Tibial artery (tissue), 4 donors: ENCODE data around the gene HIVEP1.

Experiments
- DNase-seq, 2 donors: peaks; one replicate each; pipeline ENCODE4 v3.0.0-alpha.2; 2019
- H3K27ac ChIP-seq, 2 donors: fragments of 200-600 bp; sonication (generic) in 1 of 2; 1 replicate in 1 of 2; 2 replicates in 1 of 2; pipeline ENCODE4 v1.5.1; 2018 to 2019; ENCODE audit warnings: mild to moderate bottlenecking in 1 of 2
- H3K27me3 ChIP-seq, 2 donors: fragments of 200-600 bp; sonication (generic) in 1 of 2; one replicate each; pipeline versions ENCODE4 v1.5.1 to v1.6.0; 2016 to 2019
- H3K36me3 ChIP-seq, 3 donors: fragments of 200-600 bp; sonication (generic) in 2 of 3; one replicate each; pipeline ENCODE4 v1.5.1; 2016 to 2019; ENCODE audit warnings: mild to moderate bottlenecking in 2 of 3
- H3K4me1 ChIP-seq, 4 donors: fragments of 200-600 bp; sonication (generic) in 2 of 4; 1 replicate in 3 of 4; 2 replicates in 1 of 4; pipeline ENCODE4 v1.5.1; 2016 to 2019
- H3K4me3 ChIP-seq, 2 donors: fragments of 200-600 bp; sonication (generic) in 1 of 2; 1 replicate in 1 of 2; 2 replicates in 1 of 2; pipeline ENCODE4 v1.5.1; 2018 to 2019; ENCODE audit warnings: mild to moderate bottlenecking in 2 of 2
- H3K9me3 ChIP-seq, 3 donors: fragments of 200-600 bp; sonication (generic) in 1 of 3; one replicate each; pipeline ENCODE4 v1.5.1; 2016 to 2019
- CTCF ChIP-seq, 2 experiments: fragments of 200-600 bp in 1 of 2; fragments of 450-650 bp in 1 of 2; IDR thresholded peaks; one replicate each; pipeline ENCODE4 v1.5.1; 2017 to 2019; ENCODE audit warnings: antibody characterized with exemption in 2 of 2, mild to moderate bottlenecking in 1 of 2, moderate library complexity in 1 of 2
- intact Hi-C: fragments of 100-400 bp; cut with DNase I; formaldehyde crosslinking; loops from one replicate; pipeline ENCODE4 v1.15.0; 2023; ENCODE audit warnings: low total_unique reads

The HIVEP1 gene

DNA sequence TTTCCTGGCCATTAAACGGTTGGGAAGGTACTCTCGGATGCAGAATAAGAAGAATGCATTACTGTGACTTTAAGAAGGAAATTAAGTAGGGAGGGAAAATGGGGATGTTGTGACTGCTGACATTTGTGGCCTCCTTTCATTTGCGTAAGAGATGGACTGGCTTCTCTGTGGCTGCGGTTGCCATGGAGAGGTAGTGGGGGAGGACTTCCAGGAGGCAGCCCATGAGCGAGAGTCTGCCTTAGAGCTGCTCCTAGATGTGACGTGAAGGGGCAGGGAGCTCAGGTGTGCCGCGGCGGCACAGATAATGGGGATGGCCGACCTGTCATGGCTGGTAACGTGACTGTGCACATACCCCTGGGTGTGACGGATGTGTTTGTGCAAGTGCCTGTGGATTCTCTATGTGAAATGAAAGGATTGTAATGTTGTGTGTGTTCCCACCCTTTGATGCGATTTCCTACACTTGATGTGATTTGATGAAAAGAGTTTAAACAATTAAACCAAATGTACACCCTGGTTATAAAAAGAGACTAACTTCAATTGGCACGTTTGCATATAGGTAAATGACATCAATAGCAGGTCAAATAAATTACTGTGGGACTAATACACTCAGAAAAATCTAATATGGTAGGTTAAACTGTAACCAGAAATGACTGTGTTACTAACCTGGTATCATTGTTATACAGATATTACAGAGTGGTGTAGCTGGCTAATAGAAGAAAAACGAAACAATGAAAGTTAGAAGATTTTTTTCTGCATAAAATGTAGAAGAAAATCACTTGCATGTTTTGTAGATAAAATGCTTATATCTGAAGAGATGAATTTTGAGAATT, 48.9 kb downstream of the HIVEP1 start:
- no peak for TF ChIP-seq CTCF (IDR thresholded peaks at IDR 0.05)
- Histone ChIP-seq H3K27ac (no peak overlapping the region), H3K36me3 (no peaks in the 10 kb centered on the region), H3K9me3 (no peaks in the 10 kb centered on the region), H3K4me3 (no peak overlapping the region), H3K27me3 (no peaks in the 10 kb centered on the region), H3K4me1 (peaks cover 0 to 13% (median 2%) of the 10 kb centered on the region in 4 donors)
- DNase-seq, result peak; percentile 67 to 72
- intact Hi-C loops, result no loop called here

- H3K4me3 ChIP-seq, result no peak overlapping the region
- intact Hi-C loops, result no loop called here
- no peak for DNase-seq
Measured at GRCh38 chr6:12062605-12063004, 50.5 kb downstream of the HIVEP1 start.

DNA sequence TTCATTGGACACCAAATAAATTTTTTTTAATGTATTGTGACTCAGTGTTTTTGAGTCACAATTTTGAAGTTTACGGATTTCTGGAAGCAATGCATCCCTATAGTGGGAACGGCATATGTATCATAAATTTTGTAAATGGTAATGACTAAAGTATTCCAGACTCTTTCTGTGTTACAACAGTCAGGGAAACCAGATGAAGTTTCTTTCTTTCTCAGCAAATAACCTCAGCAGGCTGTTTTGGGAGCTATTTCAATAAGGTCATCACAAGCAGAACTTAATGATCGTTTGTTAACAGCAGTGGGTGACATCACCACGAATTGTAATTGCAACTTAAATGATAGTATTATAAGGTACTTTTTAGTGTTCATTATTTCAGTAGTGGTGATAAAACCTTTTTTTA, 52.0 kb downstream of the HIVEP1 start:
- DNase-seq, result no peak
- H3K27me3 ChIP-seq, result no peaks in the 10 kb centered on the region
- no peaks in the 10 kb centered on the region for H3K9me3 ChIP-seq
- H3K27ac ChIP-seq, result no peak overlapping the region
- peaks cover 0 to 10% (median 4%) of the 10 kb centered on the region in 4 donors for H3K4me1 ChIP-seq
- intact Hi-C loops, result no loop called here
- no peak overlapping the region for H3K4me3 ChIP-seq
- H3K36me3 ChIP-seq, result no peaks in the 10 kb centered on the region
- no peak for TF ChIP-seq CTCF (IDR thresholded peaks at IDR 0.05)

More at GRCh38 chr6:12062605-12063004, 50.5 kb downstream of the HIVEP1 start:
- H3K36me3 ChIP-seq, result no peaks in the 10 kb centered on the region
- no peak for TF ChIP-seq CTCF (IDR thresholded peaks at IDR 0.05)
- no peaks in the 10 kb centered on the region for H3K27me3 ChIP-seq
- H3K4me1 ChIP-seq, result peaks cover 0 to 20% (median 4%) of the 10 kb centered on the region in 4 donors
- no peaks in the 10 kb centered on the region for H3K9me3 ChIP-seq
- H3K27ac ChIP-seq, result no peak overlapping the region

DNA sequence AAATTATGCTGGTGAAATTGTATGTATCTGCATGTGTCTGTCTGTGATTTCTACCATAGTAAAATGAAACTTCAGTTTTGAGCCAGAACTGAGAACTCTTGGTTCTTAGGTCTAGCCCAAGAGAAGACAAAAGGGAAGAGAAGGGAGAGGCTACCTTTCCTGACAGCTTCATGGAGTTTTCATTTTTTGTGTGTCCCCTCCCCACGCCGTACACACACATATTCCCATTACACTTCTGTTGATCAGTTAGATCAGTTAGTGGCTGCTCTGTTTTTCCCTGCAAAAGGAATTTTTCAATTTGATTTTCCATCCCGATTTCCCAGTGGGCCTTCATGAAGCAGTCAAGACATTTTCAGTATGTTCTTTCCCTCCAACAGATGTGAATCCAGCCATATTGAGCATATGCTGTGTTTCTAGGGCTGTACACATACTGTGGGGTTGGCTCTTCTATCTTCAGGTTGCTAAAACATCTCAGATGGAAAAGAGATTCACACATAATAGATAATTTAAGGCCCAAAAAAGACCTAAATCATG, 52.5 kb downstream of the HIVEP1 start:
- no peak for TF ChIP-seq CTCF (IDR thresholded peaks at IDR 0.05)
- no peaks in the 10 kb centered on the region for H3K9me3 ChIP-seq
- H3K27me3 ChIP-seq, result no peaks in the 10 kb centered on the region
- no peak overlapping the region for H3K4me3 ChIP-seq
- H3K36me3 ChIP-seq, result no peaks in the 10 kb centered on the region
- DNase-seq, result no peak
- no peak overlapping the region for H3K27ac ChIP-seq
- H3K4me1 ChIP-seq, result peaks cover 0 to 10% (median 4%) of the 10 kb centered on the region in 4 donors
- intact Hi-C loops, result no loop called here

DNA sequence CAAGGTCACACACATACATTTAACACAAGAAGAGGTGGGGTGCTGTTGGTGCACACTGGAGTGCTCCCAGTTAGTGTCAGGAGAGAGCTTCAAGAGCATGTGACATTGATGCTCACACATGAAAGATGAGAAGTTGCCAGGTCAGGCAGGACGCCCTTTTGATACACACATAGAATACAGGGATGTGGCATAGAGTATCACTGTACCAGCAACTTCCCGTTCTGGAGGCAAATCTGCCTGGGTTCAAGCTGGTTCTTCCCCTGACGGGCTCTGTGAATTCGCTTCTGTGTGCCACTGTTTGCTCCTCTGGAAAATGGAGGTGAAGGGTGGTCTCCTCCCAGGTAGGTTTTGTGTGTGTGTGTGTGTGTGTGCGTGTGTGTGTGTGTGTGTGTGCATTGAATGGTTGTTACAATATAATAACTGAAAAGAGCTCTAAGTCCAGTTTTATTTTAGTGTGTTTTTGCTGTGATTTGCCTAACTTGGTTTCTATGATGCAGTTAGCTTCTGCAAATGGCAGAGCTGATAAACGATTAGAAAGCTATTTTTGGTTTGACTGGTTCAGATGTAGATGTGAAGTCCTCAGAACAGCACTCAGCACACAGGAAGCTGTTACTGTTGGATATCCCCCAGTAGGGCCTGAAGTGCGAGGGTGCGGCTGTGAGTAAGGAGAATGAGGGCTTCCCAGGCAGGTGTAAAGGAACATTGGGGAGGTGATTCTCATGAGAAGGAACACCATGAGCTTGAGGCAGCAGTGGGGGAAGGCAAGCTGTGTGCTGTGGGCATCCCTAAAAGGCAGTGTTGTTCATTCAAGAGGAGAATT, 53.4 kb downstream of the HIVEP1 start:
- Histone ChIP-seq H3K4me1 (peaks cover 0 to 10% (median 4%) of the 10 kb centered on the region in 4 donors), H3K27ac (no peak overlapping the region), H3K4me3 (no peak overlapping the region), H3K27me3 (no peaks in the 10 kb centered on the region), H3K36me3 (no peaks in the 10 kb centered on the region), H3K9me3 (no peaks in the 10 kb centered on the region)
- intact Hi-C loops, result no loop called here
- TF ChIP-seq CTCF (IDR thresholded peaks at IDR 0.05), result no peak
- no peak for DNase-seq
